ENCODE measurements around the gene ETF1. TPM values are rescaled to one million over a fixed set of nuclear protein-coding genes. Genes with fewer than 3 reads are reported as not detected.

Gene ETF1
- total RNA-seq: 100 to 1,000 TPM; 131 to 173 TPM

GRCh38 chr5:138542956-138543729 is at the start of gene ETF1:
ETF1 (minus strand) TSS chr5:138543236; CDS start chr5:138542918, 318 bp downstream.

GRCh38 chr5:138575194-138576015 is 32.4 kb upstream of the ETF1 start, which contains the start of gene HSPA9:
HSPA9 (minus strand) TSS chr5:138575401; CDS start chr5:138575318, 83 bp downstream.

GRCh38 chr5:138465261-138466124 is 77.5 kb downstream of the ETF1 start, which contains the start of gene EGR1:
EGR1 (plus strand) TSS chr5:138465479; CDS start chr5:138465762, 283 bp downstream.

Small RNAs within 50 kb of the gene (small RNA-seq; reads per million reads assigned to genes)
- 19.2 to 26.6 reads per million in 2 donors for gene RF00154
- gene SNORD63: 1,548 to 1,830 reads per million in 2 donors

Other genes starting within 250 kb of the ETF1 start
- 10 to 100 TPM in 1 of 2 donors, 1 to 10 TPM in 1; 6.9 to 20.0 TPM for gene CDC25C, start 211.4 kb downstream of the ETF1 start, total RNA-seq
- 10 to 100 TPM; 53.3 to 60.9 TPM for gene FAM53C, start 205.0 kb downstream of the ETF1 start, total RNA-seq
- gene KDM3B, start 190.6 kb downstream of the ETF1 start, total RNA-seq: 10 to 100 TPM; 49.6 to 52.9 TPM
- gene REEP2, start 104.2 kb downstream of the ETF1 start, total RNA-seq: 1 to 10 TPM; 3.0 to 9.6 TPM
- gene EGR1, start 77.8 kb downstream of the ETF1 start, total RNA-seq: under 1 TPM; under 0.01 to 0.67 TPM
- 100 to 1,000 TPM; 390 to 502 TPM for gene HSPA9, start 32.2 kb upstream of the ETF1 start, total RNA-seq
- 100 to 1,000 TPM; 373 to 403 TPM for gene CTNNA1, start 210.2 kb upstream of the ETF1 start, total RNA-seq